Smooth muscle cell (in vitro differentiated cells): ENCODE results near the gene IRF8. TPM values are rescaled to one million over a fixed set of nuclear protein-coding genes. Genes with fewer than 3 reads are reported as not detected.
A peak's percentile ranks its signal among the peaks of the same experiment; 100 is the strongest.

Experiments used
- DNase-seq: peaks from one replicate; lab custom pipeline; 2025; ENCODE audit not compliant: unreplicated experiment; lab: John Stamatoyannopoulos, UW
- H2AFZ ChIP-seq: fragments of 200-600 bp; sonication (generic); 2 replicates; pipeline ENCODE4 v1.6.0; 2016; ENCODE audit warnings: antibody characterized with exemption, low read depth, mild to moderate bottlenecking
- H3F3A ChIP-seq: fragments of 200-600 bp; sonication (generic); 2 replicates; pipeline ENCODE4 v1.6.0; 2017; ENCODE audit warnings: antibody characterized with exemption, low read depth
- H3K27ac ChIP-seq: fragments of 200-600 bp; sonication (generic); 2 replicates; pipeline ENCODE4 v1.5.1; 2016; ENCODE audit warnings: low read depth, mild to moderate bottlenecking
- H3K27me3 ChIP-seq: fragments of 200-600 bp; sonication (generic); 2 replicates; pipeline ENCODE4 v1.6.1; 2016; ENCODE audit warnings: low read depth, mild to moderate bottlenecking
- H3K36me3 ChIP-seq: fragments of 200-600 bp; sonication (generic); 2 replicates; pipeline ENCODE4 v1.5.1; 2016; ENCODE audit warnings: low read depth
- H3K4me1 ChIP-seq: fragments of 200-600 bp; sonication (generic); 2 replicates; pipeline ENCODE4 v1.5.1; 2016; ENCODE audit warnings: low read depth
- H3K4me2 ChIP-seq: fragments of 200-600 bp; sonication (generic); 2 replicates; pipeline ENCODE4 v1.6.0; 2016; ENCODE audit warnings: mild to moderate bottlenecking
- H3K4me3 ChIP-seq: fragments of 200-600 bp; sonication (generic); 2 replicates; pipeline ENCODE4 v1.5.1; 2016; ENCODE audit warnings: mild to moderate bottlenecking
- H3K79me2 ChIP-seq: fragments of 200-600 bp; sonication (generic); 2 replicates; pipeline ENCODE4 v1.6.0; 2016; ENCODE audit warnings: low read depth, mild to moderate bottlenecking
- H3K9ac ChIP-seq: fragments of 200-600 bp; sonication (generic); 2 replicates; pipeline ENCODE4 v1.6.0; 2016; ENCODE audit warnings: low read depth
- H3K9me3 ChIP-seq: fragments of 200-600 bp; sonication (generic); replicated peaks from 2 replicates; pipeline ENCODE4 v1.5.1; 2016; ENCODE audit warnings: low read depth
- H4K20me1 ChIP-seq: fragments of 200-600 bp; sonication (generic); 2 replicates; pipeline ENCODE4 v1.6.0; 2016; ENCODE audit warnings: low read depth
- WGBS: methylation state at CpG from one replicate; pipeline ENCODE4 v1.1.7; 2016; ENCODE audit warnings: low lambda C conversion rate; 5-methylcytosine and 5-hydroxymethylcytosine counted together
- polyA plus RNA-seq: library from polyadenylated mRNA; unstranded; fragments of >200 nt; fragmentation: Nextera tagmentation; extraction: Ambion mirVana; gene quantifications from 2 replicates; pipeline ENCODE4 v1.2.1, GENCODE V29; 2016
- total RNA-seq: library from RNA; depleted of rRNA; stranded (reverse); fragments of >200 nt; gene quantifications from 2 replicates; pipeline ENCODE4 v1.2.3, GENCODE V29; 2014
- TF ChIP-seq, protein P1 (sequence below): fragments of 200-600 bp; sonication (generic); IDR thresholded peaks from 2 replicates; pipeline ENCODE4 v1.5.1; 2017; ENCODE audit warnings: borderline replicate concordance, mild to moderate bottlenecking, antibody characterized with exemption; ENCODE audit not compliant: insufficient read depth, poor library complexity, severe bottlenecking

IRF8 gene
- total and polyA plus RNA-seq, 2 experiments from 2014 or later, result 0.88 to 3.4 TPM

DNA sequence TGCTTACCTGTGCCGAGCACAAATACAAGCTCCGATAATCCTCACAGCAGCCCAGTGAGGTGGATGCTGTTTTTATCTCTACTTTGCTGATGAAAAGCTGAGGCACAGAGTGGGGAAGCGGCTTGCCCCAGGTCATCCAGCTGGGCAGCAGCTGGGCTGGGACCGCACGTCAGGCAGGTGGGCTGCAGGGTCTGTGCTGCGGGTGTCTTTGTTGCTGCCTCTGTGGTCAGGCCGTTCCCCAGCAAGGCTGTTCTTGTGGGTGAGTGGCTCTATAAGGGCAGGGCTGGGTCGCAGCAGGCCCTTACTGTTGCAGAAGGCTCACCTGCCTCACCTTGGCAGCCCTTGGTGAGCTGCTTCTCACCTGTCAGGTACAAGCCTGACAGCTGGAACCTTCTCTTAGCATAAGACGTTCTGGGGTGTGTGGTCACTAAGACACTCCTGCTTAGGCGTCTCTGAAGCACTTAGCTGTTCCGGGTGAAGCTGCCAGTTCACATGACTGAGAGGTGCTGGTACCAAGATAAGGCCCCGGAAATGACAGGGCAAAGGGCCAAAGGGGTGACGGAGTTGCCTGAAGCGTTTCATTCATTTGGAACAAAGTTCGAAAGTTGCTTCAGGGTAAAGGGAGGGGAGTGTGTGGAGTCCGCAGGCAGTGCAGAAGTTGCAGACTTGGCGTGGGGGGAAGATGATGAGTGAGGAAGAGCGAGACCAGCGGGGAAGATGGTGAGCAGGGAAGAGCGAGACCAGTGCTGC is 17.4 kb downstream of the IRF8 start:
- H3K79me2 ChIP-seq, result no peaks in the 10 kb centered on the region
- H4K20me1 ChIP-seq, result no peaks in the 10 kb centered on the region
- H3K9me3 ChIP-seq, result no peaks in the 10 kb centered on the region
- H3K36me3 ChIP-seq, result no peaks in the 10 kb centered on the region
- TF ChIP-seq, protein P1, sequence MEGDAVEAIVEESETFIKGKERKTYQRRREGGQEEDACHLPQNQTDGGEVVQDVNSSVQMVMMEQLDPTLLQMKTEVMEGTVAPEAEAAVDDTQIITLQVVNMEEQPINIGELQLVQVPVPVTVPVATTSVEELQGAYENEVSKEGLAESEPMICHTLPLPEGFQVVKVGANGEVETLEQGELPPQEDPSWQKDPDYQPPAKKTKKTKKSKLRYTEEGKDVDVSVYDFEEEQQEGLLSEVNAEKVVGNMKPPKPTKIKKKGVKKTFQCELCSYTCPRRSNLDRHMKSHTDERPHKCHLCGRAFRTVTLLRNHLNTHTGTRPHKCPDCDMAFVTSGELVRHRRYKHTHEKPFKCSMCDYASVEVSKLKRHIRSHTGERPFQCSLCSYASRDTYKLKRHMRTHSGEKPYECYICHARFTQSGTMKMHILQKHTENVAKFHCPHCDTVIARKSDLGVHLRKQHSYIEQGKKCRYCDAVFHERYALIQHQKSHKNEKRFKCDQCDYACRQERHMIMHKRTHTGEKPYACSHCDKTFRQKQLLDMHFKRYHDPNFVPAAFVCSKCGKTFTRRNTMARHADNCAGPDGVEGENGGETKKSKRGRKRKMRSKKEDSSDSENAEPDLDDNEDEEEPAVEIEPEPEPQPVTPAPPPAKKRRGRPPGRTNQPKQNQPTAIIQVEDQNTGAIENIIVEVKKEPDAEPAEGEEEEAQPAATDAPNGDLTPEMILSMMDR, result no peak
- DNase-seq, result no peak
- peaks cover 17% of the 10 kb centered on the region for H3K4me1 ChIP-seq
- H3K27me3 ChIP-seq, result no peaks in the 10 kb centered on the region
- H3K4me2 ChIP-seq, result no peak overlapping the region
- no peak overlapping the region for H3K4me3 ChIP-seq
- no peak overlapping the region for H3K9ac ChIP-seq
- no peak overlapping the region for H2AFZ ChIP-seq
- WGBS, result 91% methylated on average over 20 of the region's 20 CpGs
- no peak overlapping the region for H3K27ac ChIP-seq
- H3F3A ChIP-seq, result no peaks in the 10 kb centered on the region

DNA sequence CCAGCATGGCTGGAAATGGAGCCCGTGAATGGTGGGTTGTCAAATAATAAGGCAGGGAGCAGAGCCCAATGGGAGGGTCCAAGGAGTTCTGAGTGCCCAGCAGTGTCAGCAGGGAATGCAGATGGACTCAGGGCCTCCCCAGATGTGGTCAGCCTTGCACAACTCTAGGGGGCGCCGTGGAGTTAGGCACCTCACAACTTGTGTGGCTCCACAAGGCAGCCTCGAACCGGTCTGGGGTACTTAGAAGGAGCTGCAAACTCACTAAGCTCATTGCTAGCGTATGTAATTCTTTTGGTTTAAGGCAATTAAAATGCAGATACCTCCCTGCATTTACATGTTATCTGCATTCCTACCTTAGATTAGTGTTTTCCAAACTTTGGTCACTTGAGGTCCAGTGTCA is 18.1 kb downstream of the IRF8 start:
- H3K9ac ChIP-seq, result no peak overlapping the region
- no peaks in the 10 kb centered on the region for H3F3A ChIP-seq
- no peaks in the 10 kb centered on the region for H4K20me1 ChIP-seq
- H3K4me1 ChIP-seq, result peaks cover 15% of the 10 kb centered on the region
- H3K27me3 ChIP-seq, result no peaks in the 10 kb centered on the region
- H2AFZ ChIP-seq, result no peak overlapping the region
- H3K36me3 ChIP-seq, result no peaks in the 10 kb centered on the region
- H3K4me2 ChIP-seq, result no peak overlapping the region
- DNase-seq, result no peak
- H3K27ac ChIP-seq, result no peak overlapping the region
- H3K79me2 ChIP-seq, result no peaks in the 10 kb centered on the region
- H3K4me3 ChIP-seq, result no peak overlapping the region
- 76% methylated on average over 6 of the region's 6 CpGs for WGBS
- no peaks in the 10 kb centered on the region for H3K9me3 ChIP-seq
- TF ChIP-seq, protein P1, result peak; percentile 20

DNA sequence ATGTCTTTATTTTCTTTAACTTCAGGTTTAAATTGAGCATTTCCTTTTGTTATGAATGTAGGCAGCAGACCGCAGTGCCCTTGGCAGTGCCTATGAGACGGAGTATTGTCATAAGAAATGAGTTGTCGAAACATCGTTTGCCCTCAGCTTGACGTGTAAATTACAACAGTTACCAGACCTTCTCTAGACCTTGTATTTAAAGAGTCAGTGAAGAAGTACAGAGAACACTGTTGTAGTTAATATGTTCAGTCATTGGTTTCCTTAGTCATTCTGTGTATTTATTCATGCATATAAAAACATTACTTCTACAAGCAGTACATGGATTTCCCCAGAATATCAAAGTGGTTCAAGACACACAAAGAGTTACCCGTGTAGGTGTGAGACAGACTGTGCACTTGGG is 19.0 kb downstream of the IRF8 start:
- Histone ChIP-seq H4K20me1 (no peaks in the 10 kb centered on the region), H3K9ac (no peak overlapping the region), H3K79me2 (no peaks in the 10 kb centered on the region), H3K9me3 (no peaks in the 10 kb centered on the region), H3K27ac (no peak overlapping the region), H3K4me3 (no peak overlapping the region), H3K4me1 (peaks cover 6% of the 10 kb centered on the region), H3F3A (no peaks in the 10 kb centered on the region), H2AFZ (no peak overlapping the region), H3K27me3 (no peaks in the 10 kb centered on the region), H3K4me2 (no peak overlapping the region), H3K36me3 (no peaks in the 10 kb centered on the region)
- 92% methylated on average over 6 of the region's 6 CpGs for WGBS
- DNase-seq, result no peak
- TF ChIP-seq, protein P1, result no peak

DNA sequence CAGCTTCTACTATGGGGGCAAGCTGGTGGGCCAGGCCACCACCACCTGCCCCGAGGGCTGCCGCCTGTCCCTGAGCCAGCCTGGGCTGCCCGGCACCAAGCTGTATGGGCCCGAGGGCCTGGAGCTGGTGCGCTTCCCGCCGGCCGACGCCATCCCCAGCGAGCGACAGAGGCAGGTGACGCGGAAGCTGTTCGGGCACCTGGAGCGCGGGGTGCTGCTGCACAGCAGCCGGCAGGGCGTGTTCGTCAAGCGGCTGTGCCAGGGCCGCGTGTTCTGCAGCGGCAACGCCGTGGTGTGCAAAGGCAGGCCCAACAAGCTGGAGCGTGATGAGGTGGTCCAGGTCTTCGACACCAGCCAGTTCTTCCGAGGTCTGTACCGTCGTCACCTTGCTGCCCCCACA is 19.5 kb downstream of the IRF8 start:
- no peaks in the 10 kb centered on the region for H3K36me3 ChIP-seq
- no peak overlapping the region for H3K4me2 ChIP-seq
- no peak for DNase-seq
- H4K20me1 ChIP-seq, result no peaks in the 10 kb centered on the region
- no peak overlapping the region for H3K27ac ChIP-seq
- H2AFZ ChIP-seq, result no peak overlapping the region
- no peaks in the 10 kb centered on the region for H3K9me3 ChIP-seq
- no peak overlapping the region for H3K4me3 ChIP-seq
- 96% methylated on average over 30 of the region's 30 CpGs for WGBS
- H3K4me1 ChIP-seq, result peaks cover 2% of the 10 kb centered on the region
- no peaks in the 10 kb centered on the region for H3K79me2 ChIP-seq
- H3K9ac ChIP-seq, result no peak overlapping the region
- no peaks in the 10 kb centered on the region for H3K27me3 ChIP-seq
- TF ChIP-seq, protein P1, result no peak
- H3F3A ChIP-seq, result no peaks in the 10 kb centered on the region
